ENCODE measurements around the gene HAPLN1. TPM values are rescaled to one million over a fixed set of nuclear protein-coding genes. Genes with fewer than 3 reads are reported as not detected.

The HAPLN1 gene
- total RNA-seq, 6 experiments from 2014 or later: 10.2 to 118 (median 112) TPM

- Mint-ChIP-seq H3K4me3 (no peak overlapping the region), H3K27me3 (ENCODE audit: insufficient read depth) (peaks cover 9% of the 10 kb centered on the region), H3K4me1 (ENCODE audit: low read depth) (peaks cover 9% of the 10 kb centered on the region; the same call in 1 of the 2 replicates), H3K36me3 (ENCODE audit: low read depth) (no peaks in the 10 kb centered on the region), H3K9me3 (no peaks in the 10 kb centered on the region), H3K27ac (no peak overlapping the region)
- TF ChIP-seq, protein P1, sequence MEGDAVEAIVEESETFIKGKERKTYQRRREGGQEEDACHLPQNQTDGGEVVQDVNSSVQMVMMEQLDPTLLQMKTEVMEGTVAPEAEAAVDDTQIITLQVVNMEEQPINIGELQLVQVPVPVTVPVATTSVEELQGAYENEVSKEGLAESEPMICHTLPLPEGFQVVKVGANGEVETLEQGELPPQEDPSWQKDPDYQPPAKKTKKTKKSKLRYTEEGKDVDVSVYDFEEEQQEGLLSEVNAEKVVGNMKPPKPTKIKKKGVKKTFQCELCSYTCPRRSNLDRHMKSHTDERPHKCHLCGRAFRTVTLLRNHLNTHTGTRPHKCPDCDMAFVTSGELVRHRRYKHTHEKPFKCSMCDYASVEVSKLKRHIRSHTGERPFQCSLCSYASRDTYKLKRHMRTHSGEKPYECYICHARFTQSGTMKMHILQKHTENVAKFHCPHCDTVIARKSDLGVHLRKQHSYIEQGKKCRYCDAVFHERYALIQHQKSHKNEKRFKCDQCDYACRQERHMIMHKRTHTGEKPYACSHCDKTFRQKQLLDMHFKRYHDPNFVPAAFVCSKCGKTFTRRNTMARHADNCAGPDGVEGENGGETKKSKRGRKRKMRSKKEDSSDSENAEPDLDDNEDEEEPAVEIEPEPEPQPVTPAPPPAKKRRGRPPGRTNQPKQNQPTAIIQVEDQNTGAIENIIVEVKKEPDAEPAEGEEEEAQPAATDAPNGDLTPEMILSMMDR (IDR thresholded peaks at IDR 0.05): no peak
- DNase-seq: no peak
Observed at GRCh38 chr5:83589786-83590185, 130.9 kb downstream of the HAPLN1 start.

Other genes with a start within 250 kb of the HAPLN1 start
- 10 to 100 TPM; 18.8 to 25.5 (median 22.5) TPM for gene VCAN, start 249.1 kb downstream of the HAPLN1 start, total RNA-seq (2021; fragmentation: NEBNext Ultra II Directional; extraction: Animal tissue kit (Norgen Biotek cat#: 25700))

Data from HFFc6 (cell line).